ENCODE results near the gene UGGT2. TPM values are rescaled to one million over a fixed set of nuclear protein-coding genes. Genes with fewer than 3 reads are reported as not detected.
A peak's percentile ranks its signal among the peaks of the same experiment; 100 is the strongest.
"Not testable (repeated sequence)": the region's sequence is repeated elsewhere in the genome, so short reads cannot be mapped to it uniquely, and the experiment has no call there.

The UGGT2 gene
- polyA plus RNA-seq, 12 donors = 15.5 to 39.5 (median 26.0) TPM; not detected in 1

GRCh38 chr13:95800436-95800835 lies 252.8 kb downstream of the UGGT2 start:
- no peak for DNase-seq

- no peak for DNase-seq
Measured at GRCh38 chr13:95797016-95797415, 256.2 kb downstream of the UGGT2 start.

- DNase-seq = no peak
Measured at GRCh38 chr13:95793781-95794180, 259.4 kb downstream of the UGGT2 start.

GRCh38 chr13:95793018-95793555 lies 260.1 kb downstream of the UGGT2 start:
- no peak for DNase-seq

- no peak for DNase-seq
Measured at GRCh38 chr13:95791084-95791722, 262.0 kb downstream of the UGGT2 start.

- not testable (repeated sequence) for DNase-seq
Measured at GRCh38 chr13:95789315-95789714, 263.9 kb downstream of the UGGT2 start.

GRCh38 chr13:95788100-95788463 lies 265.1 kb downstream of the UGGT2 start:
- no peak for DNase-seq

GRCh38 chr13:95787356-95788099 lies 265.7 kb downstream of the UGGT2 start:
- no peak for DNase-seq

GRCh38 chr13:95784900-95785290 lies 268.3 kb downstream of the UGGT2 start:
- DNase-seq = no peak

GRCh38 chr13:95784161-95784899 lies 268.9 kb downstream of the UGGT2 start:
- DNase-seq = peak; percentile 61

- no peak for DNase-seq
Measured at GRCh38 chr13:95783747-95784146, 269.5 kb downstream of the UGGT2 start.

- not testable (repeated sequence) for DNase-seq
Measured at GRCh38 chr13:95781940-95782339, 271.3 kb downstream of the UGGT2 start.

GRCh38 chr13:95781016-95781415 lies 272.2 kb downstream of the UGGT2 start:
- DNase-seq = no peak

GRCh38 chr13:95779522-95779921 lies 273.7 kb downstream of the UGGT2 start:
- no peak for DNase-seq

- DNase-seq = no peak
Measured at GRCh38 chr13:95771905-95772304, 281.3 kb downstream of the UGGT2 start.

- no peak for DNase-seq
Measured at GRCh38 chr13:95763601-95764000, 289.6 kb downstream of the UGGT2 start.

- not testable (repeated sequence) for DNase-seq
Measured at GRCh38 chr13:95762626-95763025, 290.6 kb downstream of the UGGT2 start.

GRCh38 chr13:95756072-95756471 lies 297.1 kb downstream of the UGGT2 start:
- DNase-seq = no peak

GRCh38 chr13:95754069-95754468 lies 299.1 kb downstream of the UGGT2 start:
- no peak for DNase-seq

GRCh38 chr13:95752677-95753076 lies 300.5 kb downstream of the UGGT2 start:
- DNase-seq = no peak

Data from muscle of arm (tissue), 12 donors.